ENCODE results near the gene GSG1L. TPM values are rescaled to one million over a fixed set of nuclear protein-coding genes. Genes with fewer than 3 reads are reported as not detected.
A peak's percentile ranks its signal among the peaks of the same experiment; 100 is the strongest.

GSG1L gene
- total and polyA plus RNA-seq, 2 of the 13 experiments (the other 11 are each of a cell fraction or from before 2014, with no cell fraction given) = not detected

- in situ Hi-C loops (cut with HindIII; ENCODE audit: extremely low pct_ligation_motif_present, low pct_unique_long_range_greater_than_20kb) = no loop called here
- intact Hi-C loops (cut with micrococcal nuclease; ENCODE audit: unreplicated experiment) = no loop called here
- no peak for DNase-seq (ENCODE audit: low spot score)
- Histone ChIP-seq H3K36me3 (replicated peaks in 1 of 2; ENCODE audit: control insufficient read depth in 1 of 2, insufficient read depth in 2 of 2, low read length in 2 of 2) (peaks cover 49 to 72% of the 10 kb centered on the region in 2 experiments), H3K9ac (ENCODE audit: insufficient read depth, low read depth, low read length) (no peak overlapping the region), H3K9me3 (ENCODE audit: low read length) (no peaks in the 10 kb centered on the region), H4K20me1 (ENCODE audit: insufficient read depth, low read length) (no peaks in the 10 kb centered on the region), H3K27me3 (ENCODE audit: control insufficient read depth in 1 of 2, insufficient read depth in 2 of 2, low read length in 2 of 2) (no peaks in the 10 kb centered on the region), H3K4me1 (ENCODE audit: insufficient read depth, low read length) (no peaks in the 10 kb centered on the region), H3K4me3 (replicated peaks in 1 of 3; ENCODE audit: insufficient read depth in 1 of 3, low read depth in 2 of 3, low read length in 3 of 3) (no peak overlapping the region), H2AFZ (ENCODE audit: low read length) (no peak overlapping the region), H3K27ac (ENCODE audit: extremely low read length, insufficient read depth, low read length) (no peak overlapping the region), H3K79me2 (ENCODE audit: insufficient read depth, low read length) (no peaks in the 10 kb centered on the region), H3K4me2 (ENCODE audit: low read depth, low read length) (no peak overlapping the region)
- ChIA-PET CTCF (ENCODE audit: low intra/inter-chr PET ratio, low total read pairs) (no interaction called here), POLR2A (no interaction called here)
- FAIRE-seq = no peak
- BruUV-seq (replicated peaks) = no TSS peak
- TF ChIP-seq NFE2 (CRISPR knock-in tag; IDR thresholded peaks at IDR 0.05) = no peak
- peak; percentile 43 for TF ChIP-seq RBM22 (optimal IDR thresholded peaks at IDR 0.05; ENCODE audit: low read length)
- no peak; the same call in 2 of the 3 replicates for ATAC-seq
- whole genome bisulfite sequencing (ENCODE audit: low lambda C conversion rate) = 95% methylated on average over 20 of the region's 20 CpGs
These were observed 35.7 kb upstream of the GSG1L start for GRCh38 chr16:28098959-28099945.

- H2AFZ ChIP-seq (ENCODE audit: low read length) = no peak overlapping the region
- ATAC-seq = no peak
These were observed 34.9 kb upstream of the GSG1L start for GRCh38 chr16:28098171-28098958.

More at GRCh38 chr16:28098171-28098958, 34.9 kb upstream of the GSG1L start:
- Histone ChIP-seq H3K36me3 (replicated peaks in 1 of 2; ENCODE audit: control insufficient read depth in 1 of 2, insufficient read depth in 2 of 2, low read length in 2 of 2) (peaks cover 41 to 63% of the 10 kb centered on the region in 2 experiments), H3K27ac (ENCODE audit: extremely low read length, insufficient read depth, low read length) (no peak overlapping the region), H3K9ac (ENCODE audit: insufficient read depth, low read depth, low read length) (no peak overlapping the region), H3K4me1 (ENCODE audit: insufficient read depth, low read length) (no peaks in the 10 kb centered on the region), H3K27me3 (ENCODE audit: control insufficient read depth in 1 of 2, insufficient read depth in 2 of 2, low read length in 2 of 2) (no peaks in the 10 kb centered on the region), H4K20me1 (ENCODE audit: insufficient read depth, low read length) (no peaks in the 10 kb centered on the region), H3K79me2 (ENCODE audit: insufficient read depth, low read length) (no peaks in the 10 kb centered on the region), H3K9me3 (ENCODE audit: low read length) (no peaks in the 10 kb centered on the region), H3K4me3 (replicated peaks in 1 of 3; ENCODE audit: insufficient read depth in 1 of 3, low read depth in 2 of 3, low read length in 3 of 3) (no peak overlapping the region), H3K4me2 (ENCODE audit: low read depth, low read length) (no peak overlapping the region)
- FAIRE-seq (no peak), DNase-seq (ENCODE audit: low spot score) (no peak)
- ChIA-PET CTCF (ENCODE audit: low intra/inter-chr PET ratio, low total read pairs) (no interaction called here), POLR2A (no interaction called here)
- no TSS peak for BruUV-seq (replicated peaks)
- 97% methylated on average over 21 of the region's 21 CpGs for WGBS (ENCODE audit: low lambda C conversion rate)
- in situ Hi-C loops (cut with HindIII; ENCODE audit: extremely low pct_ligation_motif_present, low pct_unique_long_range_greater_than_20kb) (no loop called here), intact Hi-C loops (cut with micrococcal nuclease; ENCODE audit: unreplicated experiment) (no loop called here)
- TF ChIP-seq SIX1 (CRISPR knock-in tag; IDR thresholded peaks at IDR 0.05; ENCODE audit: borderline replicate concordance) (no peak), HOXA9 (CRISPR knock-in tag; IDR thresholded peaks at IDR 0.05; ENCODE audit: borderline replicate concordance) (no peak), FOXP4 (CRISPR knock-in tag; IDR thresholded peaks at IDR 0.05) (no peak), ZNF432 (CRISPR knock-in tag; IDR thresholded peaks at IDR 0.05; ENCODE audit: borderline replicate concordance) (no peak), IKZF1 (IDR thresholded peaks at IDR 0.05) (no peak), ZNF121 (CRISPR knock-in tag; IDR thresholded peaks at IDR 0.05) (no peak), MAFK (conservative IDR thresholded peaks at IDR 0.05 in 1 of 2, IDR thresholded peaks at IDR 0.05 in 1 of 2; ENCODE audit: low read length in 2 of 2) (no peak)

Measured in HepG2 (cell line).